Activated T-helper 1 cell treated with anti-CD3 and anti-CD28 coated beads, Interleukin-12 subunit alpha, Interleukin-12 subunit beta, Interleukin-2, Interleukin-4 antibody, amounts not matched to agents 30 ng/mL and 10 ng/mL and 1 ng/mL, durations not matched to agents 14 hours and 24 hours and 36 hours (primary cell): ENCODE measurements around the gene CCNJ. TPM values are rescaled to one million over a fixed set of nuclear protein-coding genes. Genes with fewer than 3 reads are reported as not detected.
A peak's percentile ranks its signal among the peaks of the same experiment; 100 is the strongest.
"Not testable (repeated sequence)": the region's sequence is repeated elsewhere in the genome, so short reads cannot be mapped to it uniquely, and the experiment has no call there.

Experiments
- DNase-seq: peaks from one replicate; pipeline ENCODE4 v3.0.0; 2021; ENCODE audit warnings: low spot score
- H3K27ac Mint-ChIP-seq: one replicate; pipeline ENCODE4 v1.8.0; 2021; ENCODE audit warnings: mild to moderate bottlenecking, mixed read lengths
- H3K27me3 Mint-ChIP-seq: one replicate; pipeline ENCODE4 v1.8.0; 2022; ENCODE audit warnings: mild to moderate bottlenecking, moderate library complexity, mixed read lengths; ENCODE audit not compliant: insufficient read depth
- H3K36me3 Mint-ChIP-seq: one replicate; pipeline ENCODE4 v1.8.0; 2021; ENCODE audit warnings: low read depth, mixed read lengths
- H3K4me1 Mint-ChIP-seq: one replicate; pipeline ENCODE4 v1.8.0; 2021; ENCODE audit warnings: low read depth, mixed read lengths
- H3K4me3 Mint-ChIP-seq: one replicate; pipeline ENCODE4 v1.8.0; 2021; ENCODE audit warnings: mild to moderate bottlenecking, moderate library complexity, mixed read lengths
- H3K9me3 Mint-ChIP-seq: one replicate; pipeline ENCODE4 v1.8.0; 2021; ENCODE audit warnings: mixed read lengths
- intact Hi-C: fragments of 100-400 bp; cut with micrococcal nuclease; formaldehyde crosslinking; loops from one replicate; pipeline ENCODE4 v1.15.1; 2024
- total RNA-seq: library from RNA; stranded (reverse); gene quantifications from 2 replicates; pipeline ENCODE4 v1.2.3, GENCODE V29; 2022

Gene CCNJ, protein sequence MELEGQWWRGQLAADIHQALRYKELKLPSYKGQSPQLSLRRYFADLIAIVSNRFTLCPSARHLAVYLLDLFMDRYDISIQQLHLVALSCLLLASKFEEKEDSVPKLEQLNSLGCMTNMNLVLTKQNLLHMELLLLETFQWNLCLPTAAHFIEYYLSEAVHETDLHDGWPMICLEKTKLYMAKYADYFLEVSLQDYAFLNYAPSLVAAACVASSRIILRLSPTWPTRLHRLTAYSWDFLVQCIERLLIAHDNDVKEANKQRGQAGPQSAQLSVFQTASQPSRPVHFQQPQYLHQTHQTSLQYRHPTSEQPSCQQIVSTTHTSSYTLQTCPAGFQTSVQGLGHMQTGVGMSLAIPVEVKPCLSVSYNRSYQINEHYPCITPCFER
- 9.7 and 10.2 TPM in 2 replicates for total RNA-seq

GRCh38 chr10:96043033-96043892 lies at the start of gene CCNJ:
Gene CCNJ (plus strand): TSS chr10:96043583. CDS start chr10:96044394, 811 bp downstream.
- Mint-ChIP-seq H3K9me3 (peaks cover 3% of the 10 kb centered on the region), H3K27ac (peak within 1 kb of the TSS; percentile 83), H3K4me1 (peaks cover 42% of the 10 kb centered on the region), H3K36me3 (peaks cover 26% of the 10 kb centered on the region), H3K4me3 (peak within 1 kb of the TSS; percentile 92), H3K27me3 (peaks cover 2% of the 10 kb centered on the region)
- intact Hi-C loops: loop anchor here (1.0 to 10.0 kb wide), 8 partner anchors 30 to 792 kb away; partner anchors contain the start of genes LCOR, SORBS1, TCTN3 and TM9SF3
- peak; percentile 79 for DNase-seq

DNA sequence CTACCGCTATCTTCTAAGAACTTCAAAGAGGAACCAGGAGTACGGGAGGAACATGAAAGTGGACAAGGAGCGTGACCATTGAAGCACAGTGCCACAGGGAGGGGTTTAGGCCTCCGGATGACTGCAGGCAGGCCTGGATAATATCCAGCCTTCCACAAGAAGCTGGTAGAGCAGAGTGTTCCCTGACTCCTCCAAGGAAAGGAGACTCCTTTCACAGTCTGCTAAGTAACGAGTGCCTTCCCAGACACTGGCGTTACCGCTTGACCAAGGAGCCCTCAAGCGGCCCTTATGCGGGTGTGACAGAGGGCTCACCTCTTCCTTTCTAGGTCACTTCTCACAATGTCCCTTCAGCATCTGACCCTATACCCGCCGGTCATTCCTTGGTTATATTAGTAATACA lies 49.0 kb upstream of the CCNJ start:
- H3K4me3 Mint-ChIP-seq, DNase-seq, H3K36me3 Mint-ChIP-seq, intact Hi-C loops, H3K27ac Mint-ChIP-seq, H3K9me3 Mint-ChIP-seq, H3K4me1 Mint-ChIP-seq: not testable (repeated sequence)
- peaks cover 17% of the 10 kb centered on the region for H3K27me3 Mint-ChIP-seq

DNA sequence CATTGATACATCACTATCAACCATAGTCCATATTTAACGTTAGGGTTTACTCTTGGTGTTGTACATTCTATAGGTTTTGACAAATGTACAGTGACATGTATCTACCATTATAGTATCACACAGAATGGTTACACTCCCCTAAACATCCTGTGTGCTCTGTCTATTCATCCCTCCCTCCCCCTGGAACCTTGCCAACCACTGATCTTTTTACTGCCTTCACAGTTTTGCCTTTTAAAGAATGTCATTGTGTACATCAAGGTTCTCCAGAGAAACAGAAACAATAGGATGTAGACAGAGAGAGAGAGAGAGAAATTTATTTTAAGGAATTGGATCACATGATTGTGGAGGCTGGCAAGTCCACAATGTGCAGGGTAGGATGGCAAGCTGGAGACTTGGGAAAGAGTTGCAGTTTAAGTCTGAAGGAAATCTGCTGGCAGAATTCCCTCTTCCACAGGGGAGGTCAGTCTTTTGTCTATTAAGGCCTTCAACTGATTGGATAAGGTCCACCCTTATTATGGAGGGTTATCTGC lies 45.1 kb upstream of the CCNJ start:
- H3K27ac Mint-ChIP-seq: no peak overlapping the region
- H3K4me3 Mint-ChIP-seq: no peak overlapping the region
- H3K36me3 Mint-ChIP-seq: no peaks in the 10 kb centered on the region
- H3K9me3 Mint-ChIP-seq: no peaks in the 10 kb centered on the region
- intact Hi-C loops: no loop called here
- no peak for DNase-seq
- no peaks in the 10 kb centered on the region for H3K4me1 Mint-ChIP-seq
- H3K27me3 Mint-ChIP-seq: peaks cover 8% of the 10 kb centered on the region

DNA sequence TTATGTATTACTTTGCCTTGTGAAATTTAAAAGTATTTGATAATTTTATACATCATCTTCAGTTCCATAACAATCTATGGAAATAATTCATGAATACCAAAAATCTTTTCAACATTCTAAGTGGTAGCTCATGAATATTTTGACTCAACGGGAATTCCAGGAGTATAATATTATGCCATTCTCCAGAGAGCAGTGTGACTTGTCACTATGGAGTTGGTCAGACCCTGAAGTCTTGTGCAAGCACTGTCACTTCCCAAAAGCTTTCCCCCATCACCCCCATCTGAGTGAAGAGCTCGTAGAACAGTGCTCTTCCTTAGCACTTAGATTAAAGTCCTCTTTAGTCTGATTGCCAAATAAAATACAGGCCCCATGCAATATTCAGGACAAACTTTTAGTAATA lies 29.4 kb upstream of the CCNJ start:
- no peak overlapping the region for H3K27ac Mint-ChIP-seq
- no peak overlapping the region for H3K4me3 Mint-ChIP-seq
- H3K9me3 Mint-ChIP-seq: no peaks in the 10 kb centered on the region
- no peaks in the 10 kb centered on the region for H3K36me3 Mint-ChIP-seq
- peaks cover 18% of the 10 kb centered on the region for H3K27me3 Mint-ChIP-seq
- intact Hi-C loops: no loop called here
- no peak for DNase-seq
- H3K4me1 Mint-ChIP-seq: peaks cover 6% of the 10 kb centered on the region

DNA sequence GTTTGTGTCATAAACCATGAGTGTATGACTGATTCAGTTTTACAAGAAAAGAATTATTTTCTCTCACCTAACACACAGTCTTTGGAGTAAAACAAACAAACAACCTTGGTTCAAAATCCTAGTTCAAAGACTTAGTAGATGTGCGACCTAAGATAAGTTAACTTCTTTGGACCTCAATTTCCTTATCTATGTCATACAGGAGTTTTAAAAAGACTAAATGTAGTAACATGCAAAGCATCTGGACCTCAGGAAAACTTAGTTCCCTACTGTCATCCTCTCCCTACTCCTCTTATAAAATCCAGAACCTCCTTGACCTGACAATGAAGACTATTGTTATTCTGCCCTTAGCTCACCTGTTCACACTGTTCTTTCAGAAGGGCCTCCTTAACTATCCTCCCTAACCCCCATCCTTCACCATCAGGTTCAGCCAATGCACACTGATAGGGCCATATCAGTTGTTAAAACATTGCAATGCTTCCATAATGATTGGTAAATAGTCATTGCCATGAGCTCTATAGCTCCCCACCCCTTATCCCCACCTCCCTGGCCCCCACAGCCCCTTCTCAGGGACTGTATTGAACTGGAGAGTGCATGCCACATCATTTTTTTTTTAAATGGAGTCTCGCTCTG lies 28.8 kb upstream of the CCNJ start:
- Mint-ChIP-seq H3K27me3 (peaks cover 15% of the 10 kb centered on the region), H3K36me3 (no peaks in the 10 kb centered on the region), H3K9me3 (no peaks in the 10 kb centered on the region), H3K27ac (no peak overlapping the region), H3K4me3 (no peak overlapping the region), H3K4me1 (peaks cover 6% of the 10 kb centered on the region)
- intact Hi-C loops: no loop called here
- no peak for DNase-seq

GRCh38 chr10:96017191-96017687 lies 26.1 kb upstream of the CCNJ start:
- Mint-ChIP-seq H3K9me3 (no peaks in the 10 kb centered on the region), H3K27ac (no peak overlapping the region), H3K27me3 (peaks cover 6% of the 10 kb centered on the region), H3K36me3 (no peaks in the 10 kb centered on the region), H3K4me1 (peaks cover 6% of the 10 kb centered on the region), H3K4me3 (no peak overlapping the region)
- DNase-seq: peak; percentile 7
- intact Hi-C loops: loop anchor here (1.0 kb wide), 4 partner anchors 212 to 323 kb away; no protein-coding TSS in a partner anchor

GRCh38 chr10:96021332-96021731 lies 22.1 kb upstream of the CCNJ start:
- H3K27ac Mint-ChIP-seq: no peak overlapping the region
- peaks cover 1% of the 10 kb centered on the region for H3K27me3 Mint-ChIP-seq
- H3K36me3 Mint-ChIP-seq: no peaks in the 10 kb centered on the region
- H3K4me3 Mint-ChIP-seq: no peak overlapping the region
- peaks cover 6% of the 10 kb centered on the region for H3K4me1 Mint-ChIP-seq
- no peak for DNase-seq
- intact Hi-C loops: no loop called here
- H3K9me3 Mint-ChIP-seq: no peaks in the 10 kb centered on the region

DNA sequence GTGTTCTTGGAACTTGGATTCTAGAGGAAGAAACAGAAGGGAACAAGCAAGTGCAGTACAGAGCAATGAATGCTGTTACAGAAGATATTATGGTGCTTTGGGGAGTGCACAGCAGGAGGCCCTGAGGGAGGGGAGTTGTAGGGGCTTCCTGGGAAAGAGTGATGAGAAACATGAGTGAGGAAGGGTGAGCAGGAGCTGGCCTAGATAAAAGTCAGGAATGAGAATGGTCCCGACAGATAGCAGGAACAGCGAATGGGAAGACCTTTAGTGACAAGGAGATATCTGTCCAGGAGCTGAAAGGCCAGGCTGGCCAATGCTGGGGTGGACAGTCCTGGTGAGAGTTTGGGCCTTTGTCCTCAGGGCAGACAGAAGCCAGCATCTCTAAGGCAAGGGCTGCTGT lies 20.6 kb upstream of the CCNJ start:
- Mint-ChIP-seq H3K4me1 (no peaks in the 10 kb centered on the region), H3K27me3 (peaks cover 5% of the 10 kb centered on the region), H3K27ac (no peak overlapping the region), H3K4me3 (no peak overlapping the region), H3K9me3 (no peaks in the 10 kb centered on the region), H3K36me3 (no peaks in the 10 kb centered on the region)
- intact Hi-C loops: no loop called here
- no peak for DNase-seq

DNA sequence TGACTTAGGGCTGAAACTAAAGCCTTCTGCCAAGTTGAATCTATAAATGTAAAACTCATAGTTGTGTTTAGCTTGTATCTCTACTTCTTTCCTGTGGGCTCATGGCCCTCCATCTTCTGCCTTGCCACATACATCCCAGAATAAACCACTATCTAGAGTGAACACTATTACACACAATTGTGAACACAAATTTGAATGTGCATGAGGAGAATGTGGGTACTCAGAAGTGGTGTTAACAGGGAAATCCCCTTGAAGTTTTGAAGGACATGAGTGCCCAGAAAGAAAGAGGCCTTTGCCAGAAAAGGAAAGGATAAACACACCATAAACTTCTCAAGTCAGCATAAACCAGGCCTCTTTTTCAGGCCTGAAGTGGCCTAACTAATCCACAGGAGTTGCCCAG lies 20.2 kb upstream of the CCNJ start:
- H3K4me3 Mint-ChIP-seq: no peak overlapping the region
- no peak overlapping the region for H3K27ac Mint-ChIP-seq
- no peaks in the 10 kb centered on the region for H3K36me3 Mint-ChIP-seq
- DNase-seq: no peak
- H3K4me1 Mint-ChIP-seq: no peaks in the 10 kb centered on the region
- intact Hi-C loops: no loop called here
- peaks cover 5% of the 10 kb centered on the region for H3K27me3 Mint-ChIP-seq
- no peaks in the 10 kb centered on the region for H3K9me3 Mint-ChIP-seq

DNA sequence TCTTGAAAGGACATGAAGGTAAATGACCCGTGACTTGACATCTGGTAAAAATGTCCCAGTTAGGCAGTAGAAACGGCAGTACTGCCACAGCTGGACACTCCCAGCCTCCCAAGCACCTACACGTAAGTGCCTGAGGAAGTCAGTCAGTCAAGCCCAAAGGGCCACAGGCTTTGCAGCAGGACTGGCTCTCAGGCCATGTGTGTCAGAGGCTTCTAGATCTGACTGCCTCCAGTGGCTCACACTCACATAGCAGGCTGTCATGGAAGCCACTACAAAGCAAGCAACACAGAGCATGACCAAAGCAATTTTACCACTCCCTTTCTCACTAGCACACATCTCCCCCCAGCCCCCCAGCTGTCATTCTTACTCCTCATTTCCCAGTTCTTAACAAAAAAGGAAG lies 17.8 kb upstream of the CCNJ start:
- Mint-ChIP-seq H3K4me1 (no peaks in the 10 kb centered on the region), H3K27me3 (peaks cover 13% of the 10 kb centered on the region), H3K9me3 (no peaks in the 10 kb centered on the region), H3K27ac (no peak overlapping the region), H3K4me3 (no peak overlapping the region), H3K36me3 (no peaks in the 10 kb centered on the region)
- DNase-seq: no peak
- intact Hi-C loops: no loop called here

GRCh38 chr10:96034625-96035024 lies 8.8 kb upstream of the CCNJ start:
- Mint-ChIP-seq H3K27me3 (peaks cover 29% of the 10 kb centered on the region), H3K4me3 (no peak overlapping the region), H3K4me1 (no peaks in the 10 kb centered on the region), H3K9me3 (no peaks in the 10 kb centered on the region), H3K27ac (no peak overlapping the region), H3K36me3 (no peaks in the 10 kb centered on the region)
- DNase-seq: no peak
- intact Hi-C loops: no loop called here

GRCh38 chr10:96038476-96039387 lies 4.7 kb upstream of the CCNJ start:
- peaks cover 3% of the 10 kb centered on the region for H3K36me3 Mint-ChIP-seq
- H3K27me3 Mint-ChIP-seq: peaks cover 24% of the 10 kb centered on the region
- DNase-seq: no peak
- H3K4me3 Mint-ChIP-seq: no peak overlapping the region
- peaks cover 7% of the 10 kb centered on the region for H3K4me1 Mint-ChIP-seq
- peaks cover 3% of the 10 kb centered on the region for H3K9me3 Mint-ChIP-seq
- H3K27ac Mint-ChIP-seq: no peak overlapping the region
- intact Hi-C loops: no loop called here
